ENCODE results near the gene CDH13.
A peak's percentile ranks its signal among the peaks of the same experiment; 100 is the strongest.

Gene CDH13

DNA sequence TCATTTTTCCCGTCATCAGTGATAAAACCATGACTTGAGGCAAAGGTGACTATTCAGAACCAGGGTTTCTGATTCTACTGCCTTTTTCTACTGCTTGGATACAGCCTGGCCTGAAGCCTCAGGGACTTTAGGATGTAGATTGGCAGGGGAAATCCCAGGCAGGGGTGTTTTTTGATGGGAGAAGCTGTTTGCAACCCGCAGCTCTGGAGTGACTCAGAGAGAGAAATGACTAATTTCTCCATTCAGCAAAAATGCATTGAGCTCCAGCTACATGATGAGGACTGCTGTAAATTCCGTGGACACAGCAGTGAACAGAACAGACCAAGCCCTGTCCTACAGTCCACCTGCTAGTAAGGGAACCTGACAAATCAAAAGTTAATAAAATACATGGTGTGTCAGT is 560.6 kb downstream of the CDH13 start:
- peak; percentile 5 for DNase-seq (ENCODE audit: low spot score)

DNA sequence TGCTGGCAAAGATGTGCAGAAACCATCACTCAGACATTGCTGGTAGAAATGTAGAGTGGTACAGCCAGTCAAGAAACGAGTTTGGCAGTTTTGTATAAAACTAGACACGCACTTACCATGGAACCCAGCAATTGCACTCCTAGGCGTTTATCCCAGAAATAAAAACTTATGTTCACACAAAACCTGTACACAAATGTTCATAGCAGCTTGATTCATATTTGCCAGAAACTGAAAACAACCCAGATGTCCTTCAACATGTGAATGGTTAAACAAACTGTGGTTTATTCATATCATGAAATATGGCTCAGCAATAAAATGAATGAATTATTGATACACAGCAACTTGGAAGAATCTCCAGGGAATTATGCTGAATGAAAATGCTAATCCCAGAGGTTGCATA is 570.0 kb downstream of the CDH13 start:
- no peak for DNase-seq (ENCODE audit: low spot score)

DNA sequence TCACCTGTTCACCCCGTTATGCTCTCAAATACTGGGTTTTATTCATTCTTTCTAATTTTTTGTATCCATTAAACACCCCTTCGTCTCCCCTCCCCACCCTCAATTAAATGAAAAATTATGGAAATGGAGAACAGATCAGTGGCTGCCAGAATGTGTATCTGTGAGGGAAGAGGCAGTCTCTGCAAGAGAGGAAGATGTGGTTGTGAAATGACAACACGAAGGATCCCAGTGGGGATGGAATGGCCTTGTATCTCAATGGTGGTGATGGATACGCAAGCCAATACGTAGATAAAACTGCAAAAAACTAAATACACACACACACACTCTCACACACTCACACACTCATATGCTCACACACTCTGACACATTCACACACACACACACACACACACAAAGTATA is 570.7 kb downstream of the CDH13 start:
- no peak for DNase-seq (ENCODE audit: low spot score)

DNA sequence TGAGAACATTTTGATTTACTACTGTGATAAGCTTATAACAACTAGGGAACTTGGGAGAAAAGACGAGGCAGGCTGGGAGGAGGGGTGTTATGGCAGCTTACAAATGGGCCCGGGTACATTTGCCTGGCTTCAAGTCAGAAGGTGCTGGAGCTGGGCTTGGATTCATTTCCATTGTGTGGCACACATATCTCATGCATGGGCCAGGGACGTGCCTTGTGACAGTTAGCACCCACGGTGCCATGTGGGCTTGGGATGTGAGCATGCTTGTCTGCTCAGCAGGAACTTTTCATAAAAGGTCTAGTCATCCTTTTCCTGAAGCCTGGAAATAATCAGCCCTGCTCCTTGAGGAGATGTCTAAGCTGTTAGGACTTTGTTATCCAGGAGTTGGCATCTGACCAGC is 572.2 kb downstream of the CDH13 start:
- no peak for DNase-seq (ENCODE audit: low spot score)

DNA sequence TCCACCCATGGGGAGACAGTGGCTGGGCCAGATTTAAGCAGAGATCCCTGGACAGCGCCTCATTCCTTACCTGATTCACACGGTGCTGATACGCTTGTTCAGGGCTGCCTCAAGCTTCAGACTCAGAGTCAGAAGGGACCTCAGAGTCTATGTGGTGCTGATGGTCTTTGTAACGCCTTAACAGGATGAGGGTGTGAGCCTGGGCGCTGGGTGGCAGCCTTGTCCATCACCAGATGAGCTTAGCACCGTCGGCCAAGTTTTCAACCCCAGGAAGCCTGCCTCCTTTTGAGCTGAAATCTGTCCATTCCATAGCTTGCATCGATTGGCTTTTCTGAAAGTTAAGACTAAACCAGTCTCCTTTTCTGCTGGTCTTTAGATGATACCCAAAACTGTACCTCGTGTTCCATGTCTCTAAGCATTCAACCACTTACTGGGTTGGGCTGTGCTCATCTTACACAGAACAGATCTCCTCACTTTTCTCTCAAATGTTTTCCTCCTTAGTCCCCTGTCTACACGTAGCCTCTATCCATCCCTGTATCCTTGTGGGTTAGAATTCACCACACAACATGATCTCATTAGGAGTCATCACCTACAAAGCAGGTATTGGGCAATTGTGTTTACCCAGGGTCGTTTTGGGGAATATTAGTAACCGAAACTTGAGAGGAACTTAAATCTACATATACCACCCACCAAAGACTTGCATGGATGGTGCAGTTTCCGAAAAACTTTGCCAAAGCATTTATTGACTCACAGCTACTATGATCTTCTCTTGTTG is 573.4 kb downstream of the CDH13 start:
- DNase-seq (ENCODE audit: low spot score), result no peak

DNA sequence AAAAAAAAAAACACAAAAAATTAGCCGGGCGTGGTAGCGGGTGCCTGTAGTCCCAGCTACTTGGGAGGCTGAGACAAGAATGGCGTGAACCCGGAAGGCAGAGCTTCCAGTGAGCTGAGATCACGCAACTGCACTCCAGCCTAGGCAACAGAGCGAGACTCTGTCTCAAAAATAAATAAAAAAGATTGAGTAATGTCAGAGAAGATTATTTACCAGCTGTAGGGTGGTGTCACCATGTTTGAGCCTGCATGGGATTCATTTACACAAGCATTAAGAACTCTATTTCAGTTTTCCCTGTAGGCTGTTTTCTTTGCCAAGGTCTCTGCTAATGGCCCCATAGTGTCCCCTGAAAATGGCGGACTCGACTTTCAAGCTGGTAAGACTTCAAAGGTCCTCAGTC is 575.0 kb downstream of the CDH13 start:
- no peak for DNase-seq (ENCODE audit: low spot score)

DNA sequence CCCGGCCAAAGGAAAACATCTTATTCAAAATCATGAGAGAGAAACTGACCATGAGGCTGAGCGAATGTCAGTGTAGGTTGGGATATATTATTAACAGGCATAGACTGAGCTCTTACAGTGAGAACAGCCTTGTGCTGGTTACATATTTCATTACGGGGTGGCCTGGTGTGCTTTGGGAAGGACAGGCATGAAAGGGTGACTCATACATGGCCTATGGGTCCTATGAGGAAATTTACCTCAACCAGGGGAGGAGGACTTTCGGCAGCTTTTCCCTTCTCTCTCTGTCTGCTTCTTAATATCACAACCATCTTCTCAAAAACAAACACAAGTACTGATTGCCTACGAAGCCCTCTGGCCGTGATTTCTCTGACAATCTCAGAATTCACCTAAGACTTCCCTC is 579.1 kb downstream of the CDH13 start:
- DNase-seq (ENCODE audit: low spot score), result no peak

DNA sequence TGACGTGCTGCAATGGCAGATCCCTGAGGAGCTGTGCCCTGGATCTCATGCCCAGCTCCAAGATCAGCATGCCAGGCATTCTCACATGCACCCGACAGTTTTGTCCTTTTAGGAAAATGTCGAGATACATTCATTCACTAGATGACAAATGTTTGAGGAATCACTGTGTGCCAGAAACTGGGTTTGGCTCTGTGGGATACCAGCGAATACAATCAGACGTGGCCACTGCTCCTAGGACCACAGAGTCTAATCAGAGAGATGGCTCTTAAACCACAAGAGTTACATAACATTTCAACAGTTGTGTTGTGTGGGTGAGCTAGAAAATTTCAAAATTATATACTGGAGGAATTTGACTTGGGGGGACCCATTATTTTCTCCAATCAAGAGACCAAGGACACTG is 579.7 kb downstream of the CDH13 start:
- DNase-seq (ENCODE audit: low spot score), result no peak

DNA sequence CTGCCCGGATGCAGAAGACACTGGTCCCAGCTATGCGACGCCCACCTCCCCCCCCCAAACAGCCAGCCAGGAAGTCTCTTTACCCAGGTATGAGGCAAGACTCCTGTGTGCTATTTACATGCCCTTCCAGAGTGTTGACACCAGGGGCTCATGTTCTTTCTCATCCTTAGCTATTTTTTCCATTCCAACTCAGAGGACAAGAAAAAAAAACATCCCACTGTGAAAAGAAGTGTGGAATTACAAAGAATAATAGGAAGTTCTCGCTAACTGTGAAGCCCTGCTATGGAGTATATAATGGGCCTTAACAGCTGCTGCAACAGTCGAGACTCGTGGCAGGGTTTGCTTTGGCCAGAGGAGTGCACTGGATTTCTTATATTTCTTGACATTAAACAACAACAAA is 584.9 kb downstream of the CDH13 start:
- DNase-seq (ENCODE audit: low spot score), result no peak

DNA sequence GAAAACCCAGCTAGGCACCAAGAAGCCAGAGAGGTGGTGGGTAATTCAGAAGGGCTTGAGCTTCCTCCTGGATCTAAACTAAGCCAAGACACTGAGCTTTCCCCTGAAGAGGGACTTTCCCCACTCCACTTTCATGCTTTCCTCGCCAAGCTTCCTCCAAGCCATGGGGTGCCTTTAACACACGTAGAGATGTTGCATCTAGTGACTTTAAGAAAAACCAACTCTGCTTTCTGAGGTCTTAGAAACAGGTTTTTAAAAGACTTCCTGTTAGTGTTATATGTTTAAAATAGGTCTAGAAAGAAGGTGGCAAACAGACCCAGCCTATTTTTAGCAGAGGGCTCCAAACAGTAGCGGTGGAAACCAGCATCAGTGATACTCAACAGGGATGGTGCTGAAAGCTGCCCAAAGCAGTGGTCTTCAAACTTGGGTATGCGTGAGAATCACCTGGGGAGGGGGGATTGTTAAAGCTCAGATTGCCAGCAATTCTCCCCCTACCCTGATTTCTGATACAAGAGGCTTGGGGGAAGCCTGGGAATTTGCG is 585.6 kb downstream of the CDH13 start:
- DNase-seq (ENCODE audit: low spot score), result no peak

DNA sequence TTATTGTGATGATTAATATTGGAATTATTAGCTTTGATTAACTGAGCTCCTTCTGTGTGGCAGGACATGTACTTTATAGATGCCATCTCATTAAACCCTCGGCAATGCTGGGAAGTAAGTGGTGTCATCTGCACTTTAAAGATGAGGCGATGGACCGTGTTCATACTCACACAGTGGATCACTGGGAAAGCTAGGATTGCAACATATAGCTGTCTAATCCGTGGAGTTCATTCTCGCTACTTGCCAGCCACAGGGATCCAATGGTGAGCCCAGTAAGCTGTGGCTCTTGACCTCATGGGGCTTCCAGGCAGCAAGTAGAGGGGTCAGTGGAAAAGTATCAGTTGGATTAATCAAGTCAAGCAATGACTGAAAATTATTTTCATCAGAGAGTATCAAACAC is 587.9 kb downstream of the CDH13 start:
- no peak for DNase-seq (ENCODE audit: low spot score)

DNA sequence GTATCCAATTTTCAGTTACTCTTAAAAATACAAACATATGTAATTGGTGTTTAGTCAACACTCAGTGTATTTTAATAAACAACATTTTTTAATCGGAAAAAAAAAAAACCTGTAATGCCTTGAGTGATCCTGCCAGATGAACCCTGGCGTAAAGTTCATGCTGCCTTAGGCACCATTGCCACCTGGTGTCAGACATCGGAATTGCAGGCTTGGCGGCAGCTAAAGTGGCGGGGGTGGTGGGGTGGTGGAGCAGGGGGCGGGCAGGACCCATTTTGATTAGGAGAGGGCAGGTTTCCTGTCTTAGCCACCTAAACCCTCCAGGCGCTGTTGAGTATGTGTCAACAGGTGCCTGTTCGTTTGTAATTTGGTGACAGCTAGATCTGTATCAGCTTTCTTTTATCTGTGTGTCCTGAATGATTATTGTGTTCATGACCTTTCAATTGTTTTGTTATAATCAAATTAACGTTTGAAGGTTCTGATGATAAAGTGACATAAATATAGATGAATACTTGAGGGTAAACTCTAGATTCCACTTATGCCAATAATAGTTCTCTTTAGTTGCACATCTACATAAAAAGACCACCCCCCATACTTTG is 588.7 kb downstream of the CDH13 start:
- DNase-seq (ENCODE audit: low spot score), result peak; percentile 44

DNA sequence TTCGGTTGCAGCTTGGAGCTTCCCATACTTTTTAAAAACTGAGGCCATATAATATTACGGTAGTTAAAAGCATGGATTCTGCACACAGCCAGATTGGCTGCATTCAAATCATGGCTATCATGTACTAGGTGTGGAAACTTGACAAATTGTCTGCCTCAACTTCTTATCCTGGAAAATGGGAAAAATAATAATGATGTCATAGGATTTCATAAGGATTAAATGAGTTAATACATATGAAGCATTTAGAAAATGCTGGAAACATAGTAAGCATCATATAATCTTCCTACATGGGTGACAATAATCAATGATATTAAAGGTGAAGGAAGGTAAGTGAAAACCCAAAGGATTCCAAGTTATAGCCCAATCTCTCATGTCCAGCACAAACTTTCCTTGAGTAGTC is 592.5 kb downstream of the CDH13 start:
- no peak for DNase-seq (ENCODE audit: low spot score)

DNA sequence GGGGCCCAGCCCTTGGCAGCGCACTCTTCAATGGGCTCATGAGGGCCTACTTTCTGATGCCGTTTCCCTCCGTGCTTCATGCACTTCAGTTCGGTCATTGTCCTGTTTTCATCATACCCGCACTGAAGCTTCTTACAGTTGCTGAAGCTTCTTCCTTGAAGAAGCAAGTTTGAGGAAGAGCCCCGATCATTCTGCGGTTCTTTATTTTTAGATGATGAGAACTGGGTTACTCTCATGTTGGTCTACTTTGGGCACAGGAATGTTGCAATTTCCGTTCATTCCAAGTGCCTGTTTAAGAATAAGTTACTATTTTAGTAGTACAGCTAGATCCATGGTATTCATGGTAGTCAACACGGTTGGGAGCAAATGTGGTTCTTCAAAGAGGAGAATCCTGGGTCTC is 593.3 kb downstream of the CDH13 start:
- DNase-seq (ENCODE audit: low spot score), result no peak

DNA sequence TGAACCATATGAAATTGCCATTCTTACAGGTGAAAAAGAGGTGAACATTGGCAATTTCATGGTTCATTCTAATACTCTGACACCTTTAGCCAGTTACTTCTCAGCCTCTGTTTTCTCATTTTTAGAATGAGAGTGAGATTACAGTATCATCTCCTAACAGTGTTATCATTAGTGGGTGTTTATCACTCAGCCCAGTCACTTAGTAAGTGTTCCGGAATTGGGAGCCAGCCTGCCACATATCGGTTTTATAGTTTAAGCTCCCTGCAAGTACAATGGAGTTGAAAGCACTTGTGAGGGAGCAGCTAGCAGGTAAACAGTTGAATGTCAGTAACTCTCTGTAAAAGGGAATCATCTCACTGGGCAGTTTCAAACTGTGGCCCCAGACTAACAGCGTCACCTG is 597.9 kb downstream of the CDH13 start:
- DNase-seq (ENCODE audit: low spot score), result no peak

DNA sequence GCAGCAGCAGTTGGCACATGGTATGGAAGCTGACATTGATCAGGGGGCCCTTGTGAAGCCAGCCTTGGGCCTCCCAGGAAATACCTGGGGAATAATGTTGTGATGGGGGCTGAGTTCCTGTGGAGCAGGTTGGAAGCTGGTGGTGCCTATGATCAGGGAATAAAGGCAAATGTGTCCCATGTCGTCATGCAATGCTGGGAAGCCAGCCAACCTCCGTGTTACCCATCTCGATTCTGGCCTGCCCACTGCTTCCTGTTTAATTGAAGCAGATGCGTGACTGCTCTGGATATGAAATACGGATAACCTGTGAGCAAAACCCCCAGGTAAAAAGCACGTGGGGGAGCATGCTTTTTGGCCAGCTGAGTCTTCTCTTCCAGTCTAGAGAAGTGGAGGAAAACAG is 600.6 kb downstream of the CDH13 start:
- DNase-seq (ENCODE audit: low spot score), result no peak

DNA sequence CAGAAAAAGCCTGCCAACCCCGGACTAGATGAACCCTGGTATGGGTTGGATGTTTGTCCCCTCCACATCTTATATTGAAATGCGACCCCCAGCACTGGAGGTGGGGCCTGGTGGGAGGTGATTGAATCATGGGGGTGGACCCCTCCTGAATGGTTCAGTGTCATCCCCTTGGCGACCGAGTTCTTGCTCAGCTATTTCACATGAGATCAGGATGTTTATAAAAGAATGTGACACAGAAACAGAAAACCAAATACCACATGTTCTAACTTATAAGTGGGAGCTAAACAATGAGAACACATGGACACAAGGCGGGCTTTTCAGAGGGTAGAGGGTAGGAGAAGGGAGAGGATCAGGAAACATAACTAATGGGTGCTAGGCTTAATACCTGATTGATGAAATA is 605.0 kb downstream of the CDH13 start:
- DNase-seq (ENCODE audit: low spot score), result no peak

DNA sequence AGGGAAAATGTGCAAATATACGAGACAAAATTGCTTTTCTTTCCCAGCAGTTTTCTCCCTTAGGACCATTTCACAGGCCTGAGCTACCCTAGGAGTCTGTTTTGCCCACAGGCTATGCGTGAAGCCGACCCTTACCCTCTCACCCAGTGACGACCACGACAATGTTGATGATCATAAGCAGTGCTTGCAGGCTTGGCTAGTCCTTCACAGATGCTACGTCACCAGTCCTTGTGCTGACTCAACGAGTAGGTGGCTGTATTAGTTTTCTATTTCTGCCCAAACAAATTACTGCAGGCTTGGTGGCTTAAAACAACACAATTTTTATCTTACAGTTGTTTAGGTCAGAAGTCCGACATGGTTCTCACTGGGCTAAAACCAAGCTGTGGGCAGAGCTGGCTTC is 606.4 kb downstream of the CDH13 start:
- no peak for DNase-seq (ENCODE audit: low spot score)

DNA sequence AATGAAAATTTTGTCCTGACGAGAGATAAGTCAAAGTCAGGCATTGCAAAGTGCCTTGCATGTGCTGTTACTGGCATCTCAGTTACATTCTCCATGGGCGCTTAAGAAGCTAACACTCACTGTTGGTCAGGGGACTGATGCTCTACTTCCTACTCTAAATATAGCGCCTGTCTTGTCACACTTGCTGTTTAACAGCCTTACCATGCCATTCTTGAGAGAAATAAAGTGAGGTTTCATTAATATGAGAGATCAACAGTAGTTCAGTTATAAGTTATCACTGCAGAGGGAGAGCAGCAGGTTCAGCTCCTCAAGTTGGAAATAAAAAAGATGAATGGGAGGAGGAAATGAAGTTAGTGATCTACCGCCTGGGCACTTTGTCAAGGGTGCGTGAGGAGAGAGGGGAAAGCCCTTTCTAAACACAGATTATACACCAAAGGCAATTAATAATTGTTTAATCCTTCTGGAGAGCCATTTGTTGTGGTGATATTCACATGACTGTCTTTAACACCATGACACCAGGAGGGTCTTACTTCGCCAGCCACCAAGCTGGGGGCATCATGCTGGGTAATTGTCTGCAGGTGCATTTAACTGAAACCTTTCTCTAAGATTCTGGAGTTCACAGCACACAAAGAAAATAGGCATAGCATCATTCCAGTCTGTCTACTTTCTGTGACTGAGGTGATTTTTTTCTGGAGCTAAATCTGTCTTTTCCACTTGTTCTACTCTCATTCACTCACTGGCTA is 612.4 kb downstream of the CDH13 start:
- DNase-seq (ENCODE audit: low spot score), result no peak

DNA sequence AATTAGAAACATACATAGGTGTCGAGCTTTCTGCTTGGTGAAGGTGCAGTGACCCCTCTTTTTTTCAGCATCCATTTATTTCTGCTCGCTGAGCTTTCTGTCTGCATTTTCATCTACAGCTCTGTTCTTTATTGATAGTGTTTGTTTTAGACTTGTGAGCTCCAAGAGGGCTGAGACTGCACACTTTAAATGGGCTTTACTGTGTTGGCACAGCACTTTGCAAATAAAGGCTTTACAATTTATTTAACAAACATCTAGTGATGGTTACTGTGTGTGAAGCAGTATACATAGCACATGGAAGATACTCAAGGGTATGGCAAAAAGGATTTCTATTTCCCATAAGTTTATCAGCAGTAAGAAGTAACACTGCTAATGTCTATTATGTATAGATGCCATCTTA is 617.3 kb downstream of the CDH13 start:
- DNase-seq (ENCODE audit: low spot score), result no peak

DNA sequence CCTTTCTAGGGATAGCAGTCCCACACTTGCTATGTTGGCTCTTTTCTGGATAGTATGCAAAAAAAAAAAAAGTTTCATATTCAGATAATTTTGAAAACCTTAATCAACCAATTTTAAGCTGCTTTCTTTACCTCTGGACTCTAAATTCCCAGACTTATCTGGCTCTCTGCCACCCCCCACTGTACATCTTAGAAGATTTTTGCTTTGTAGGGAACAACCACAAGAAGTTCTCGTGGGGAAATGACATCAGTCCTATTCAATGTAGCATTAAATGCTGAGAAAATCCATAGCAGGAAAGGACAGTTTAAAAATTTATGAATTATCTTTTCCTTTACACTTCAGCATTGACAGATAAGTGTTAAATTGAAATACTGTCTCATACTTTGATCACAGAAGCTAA is 618.3 kb downstream of the CDH13 start:
- no peak for DNase-seq (ENCODE audit: low spot score)

DNA sequence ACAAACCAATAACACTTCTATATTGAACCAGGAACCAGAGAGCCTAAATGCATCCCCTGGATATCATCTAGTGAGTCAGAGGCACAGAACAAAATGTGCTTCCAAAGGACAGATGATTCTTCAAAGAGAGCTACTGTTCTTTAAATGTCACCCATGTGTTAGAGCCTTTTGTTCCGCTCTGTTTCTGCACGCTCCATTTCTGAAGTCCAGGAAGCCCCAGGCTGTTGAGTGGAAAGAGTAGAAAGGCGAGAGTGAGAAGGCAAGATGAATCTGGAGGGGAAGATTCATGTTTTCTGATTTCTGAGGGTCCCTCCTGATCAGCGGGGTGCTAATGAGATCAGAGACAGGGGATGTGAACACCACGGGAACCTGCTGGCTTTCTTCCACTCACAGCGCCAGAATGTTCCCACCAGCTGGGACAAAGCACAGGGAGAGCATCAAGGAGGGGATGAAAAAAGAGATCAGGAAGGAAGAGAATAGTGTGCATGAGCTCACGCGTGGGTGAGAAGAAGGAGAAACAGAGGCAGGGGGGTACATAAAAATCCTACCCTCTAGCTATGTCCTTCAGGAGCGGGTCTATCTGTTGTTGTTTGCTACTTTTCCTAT is 621.1 kb downstream of the CDH13 start:
- DNase-seq (ENCODE audit: low spot score), result peak; percentile 33

Data from COLO829 (cell line).